GM18868 (cell line): ENCODE results near the gene COX8A.

Experiments
- ATAC-seq: cut with Tn5 transposase; IDR thresholded peaks from one replicate; pipeline ENCODE4 v1.9.1; 2021; ENCODE audit warnings: mild to moderate bottlenecking, moderate library complexity; ENCODE audit not compliant: unreplicated experiment

COX8A gene

GRCh38 chr11:64019106-64020037 lies 45.0 kb downstream of the COX8A start:
- no peak for ATAC-seq

GRCh38 chr11:64020976-64021756 lies 46.7 kb downstream of the COX8A start:
- no peak for ATAC-seq

- ATAC-seq, result no peak
Measured at GRCh38 chr11:64021757-64022093, 47.3 kb downstream of the COX8A start.

- no peak for ATAC-seq
Measured at GRCh38 chr11:64022125-64022784, 47.8 kb downstream of the COX8A start.

- no peak for ATAC-seq
Measured at GRCh38 chr11:64023712-64024710, 49.6 kb downstream of the COX8A start.

- no peak for ATAC-seq
Measured at GRCh38 chr11:64025205-64025604, 50.8 kb downstream of the COX8A start.
